ENCODE data around the gene DYNAP.

The DYNAP gene

GRCh38 chr18:54590945-54591344, at the start of gene DYNAP:
TSS of gene DYNAP (plus strand) at chr18:54591245. CDS start at chr18:54591283, 38 bp downstream.
- TF ChIP-seq GATA3 (IDR thresholded peaks at IDR 0.05; ENCODE audit: low read depth, low read length) (no peak), GATA2 (IDR thresholded peaks at IDR 0.05; ENCODE audit: low read depth, low read length) (no peak)

- TF ChIP-seq GATA2 (IDR thresholded peaks at IDR 0.05; ENCODE audit: low read depth, low read length) (no peak), GATA3 (IDR thresholded peaks at IDR 0.05; ENCODE audit: low read depth, low read length) (no peak)
Measured at GRCh38 chr18:54551590-54551989, 39.5 kb upstream of the DYNAP start.

- no peak for TF ChIP-seq GATA3 (IDR thresholded peaks at IDR 0.05; ENCODE audit: low read depth, low read length)
- no peak for TF ChIP-seq GATA2 (IDR thresholded peaks at IDR 0.05; ENCODE audit: low read depth, low read length)
Measured at GRCh38 chr18:54555286-54555685, 35.8 kb upstream of the DYNAP start.

- TF ChIP-seq GATA3 (IDR thresholded peaks at IDR 0.05; ENCODE audit: low read depth, low read length) (no peak), GATA2 (IDR thresholded peaks at IDR 0.05; ENCODE audit: low read depth, low read length) (no peak)
Measured at GRCh38 chr18:54555996-54556395, 35.0 kb upstream of the DYNAP start.

- no peak for TF ChIP-seq GATA3 (IDR thresholded peaks at IDR 0.05; ENCODE audit: low read depth, low read length)
- no peak for TF ChIP-seq GATA2 (IDR thresholded peaks at IDR 0.05; ENCODE audit: low read depth, low read length)
Measured at GRCh38 chr18:54557958-54558357, 33.1 kb upstream of the DYNAP start.

- no peak for TF ChIP-seq GATA3 (IDR thresholded peaks at IDR 0.05; ENCODE audit: low read depth, low read length)
- no peak for TF ChIP-seq GATA2 (IDR thresholded peaks at IDR 0.05; ENCODE audit: low read depth, low read length)
Measured at GRCh38 chr18:54558609-54559585, 32.1 kb upstream of the DYNAP start.

GRCh38 chr18:54561706-54562267, 29.3 kb upstream of the DYNAP start:
- TF ChIP-seq GATA3 (IDR thresholded peaks at IDR 0.05; ENCODE audit: low read depth, low read length) (peak; percentile 32; the same call in 1 of the 2 replicates), GATA2 (IDR thresholded peaks at IDR 0.05; ENCODE audit: low read depth, low read length) (no peak)

GRCh38 chr18:54580202-54580729, 10.8 kb upstream of the DYNAP start:
- TF ChIP-seq GATA3 (IDR thresholded peaks at IDR 0.05; ENCODE audit: low read depth, low read length) (no peak), GATA2 (IDR thresholded peaks at IDR 0.05; ENCODE audit: low read depth, low read length) (no peak)

- TF ChIP-seq GATA2 (IDR thresholded peaks at IDR 0.05; ENCODE audit: low read depth, low read length) (no peak), GATA3 (IDR thresholded peaks at IDR 0.05; ENCODE audit: low read depth, low read length) (no peak)
Measured at GRCh38 chr18:54584065-54584464, 7.0 kb upstream of the DYNAP start.

GRCh38 chr18:54585743-54586142, 5.3 kb upstream of the DYNAP start:
- TF ChIP-seq GATA2 (IDR thresholded peaks at IDR 0.05; ENCODE audit: low read depth, low read length) (no peak), GATA3 (IDR thresholded peaks at IDR 0.05; ENCODE audit: low read depth, low read length) (no peak)

GRCh38 chr18:54604211-54604610, 13.2 kb downstream of the DYNAP start:
- no peak for TF ChIP-seq GATA3 (IDR thresholded peaks at IDR 0.05; ENCODE audit: low read depth, low read length)
- TF ChIP-seq GATA2 (IDR thresholded peaks at IDR 0.05; ENCODE audit: low read depth, low read length): no peak

- TF ChIP-seq GATA2 (IDR thresholded peaks at IDR 0.05; ENCODE audit: low read depth, low read length) (no peak), GATA3 (IDR thresholded peaks at IDR 0.05; ENCODE audit: low read depth, low read length) (no peak)
Measured at GRCh38 chr18:54606835-54607212, 15.8 kb downstream of the DYNAP start.

- TF ChIP-seq GATA2 (IDR thresholded peaks at IDR 0.05; ENCODE audit: low read depth, low read length): no peak
- no peak for TF ChIP-seq GATA3 (IDR thresholded peaks at IDR 0.05; ENCODE audit: low read depth, low read length)
Measured at GRCh38 chr18:54607213-54608027, 16.4 kb downstream of the DYNAP start.

Measured in SH-SY5Y (cell line).